Hepatocyte (in vitro differentiated cells): ENCODE data around the gene NCS1. TPM values are rescaled to one million over a fixed set of nuclear protein-coding genes. Genes with fewer than 3 reads are reported as not detected.

Source experiments
- DNase-seq: peaks from one replicate; pipeline ENCODE4 v3.0.0-alpha.2; 2016; ENCODE audit warnings: low spot score
- H2AFZ ChIP-seq: fragments of 200-600 bp; sonication (generic); 2 replicates; pipeline ENCODE4 v1.6.0; 2016; ENCODE audit warnings: antibody characterized with exemption, mild to moderate bottlenecking
- H3K27ac ChIP-seq: fragments of 200-600 bp; sonication (generic); 2 replicates; pipeline ENCODE4 v1.5.1; 2016; ENCODE audit warnings: mild to moderate bottlenecking
- H3K27me3 ChIP-seq: fragments of 200-600 bp; sonication (generic); 2 replicates; pipeline ENCODE4 v1.6.1; 2016
- H3K36me3 ChIP-seq: fragments of 200-600 bp; sonication (generic); replicated peaks from 2 replicates; pipeline ENCODE4 v1.5.1; 2016; ENCODE audit warnings: low read depth; ENCODE audit not compliant: insufficient read depth
- H3K4me1 ChIP-seq: fragments of 200-600 bp; sonication (generic); 2 replicates; pipeline ENCODE4 v1.5.1; 2016; ENCODE audit warnings: mild to moderate bottlenecking, moderate library complexity; ENCODE audit not compliant: insufficient read depth
- H3K4me2 ChIP-seq: fragments of 200-600 bp; sonication (generic); 2 replicates; pipeline ENCODE4 v1.6.0; 2016
- H3K4me3 ChIP-seq: fragments of 200-600 bp; sonication (generic); 2 replicates; pipeline ENCODE4 v1.5.1; 2016; ENCODE audit warnings: mild to moderate bottlenecking
- H3K79me2 ChIP-seq: fragments of 200-600 bp; sonication (generic); 2 replicates; pipeline ENCODE4 v1.6.0; 2017; ENCODE audit warnings: mild to moderate bottlenecking
- H3K9me2 ChIP-seq: fragments of 200-600 bp; sonication (generic); replicated peaks from 2 replicates; pipeline ENCODE4 v1.6.0; 2017; ENCODE audit warnings: mild to moderate bottlenecking; ENCODE audit not compliant: insufficient read depth
- H3K9me3 ChIP-seq: fragments of 200-600 bp; sonication (generic); 2 replicates; pipeline ENCODE4 v1.5.1; 2016; ENCODE audit warnings: low read depth, mild to moderate bottlenecking
- H4K20me1 ChIP-seq: fragments of 200-600 bp; sonication (generic); 2 replicates; pipeline ENCODE4 v1.6.0; 2016; ENCODE audit warnings: mild to moderate bottlenecking; ENCODE audit not compliant: insufficient read depth, poor library complexity, severe bottlenecking
- CTCF ChIP-seq: fragments of 200-600 bp; sonication (generic); IDR thresholded peaks from 2 replicates; pipeline ENCODE4 v1.5.1; 2016; ENCODE audit warnings: antibody characterized with exemption, mild to moderate bottlenecking; ENCODE audit not compliant: poor library complexity
- EZH2 ChIP-seq: fragments of 200-600 bp; sonication (generic); IDR thresholded peaks from 2 replicates; pipeline ENCODE4 v1.6.1; 2016; ENCODE audit warnings: antibody characterized with exemption, mild to moderate bottlenecking, borderline replicate concordance
- EZH2phosphoT487 ChIP-seq: fragments of 200-600 bp; sonication (generic); IDR thresholded peaks from one replicate; pipeline ENCODE4 v1.6.1; 2018; ENCODE audit warnings: antibody characterized with exemption, mild to moderate bottlenecking, low read depth, moderate library complexity; ENCODE audit not compliant: unreplicated experiment, severe bottlenecking
- whole genome bisulfite sequencing: methylation state at CpG from one replicate; pipeline ENCODE4 v1.1.6; 2016; ENCODE audit warnings: low lambda C conversion rate; ENCODE audit errors: missing lambda C conversion rate; 5-methylcytosine and 5-hydroxymethylcytosine counted together
- polyA plus RNA-seq: library from polyadenylated mRNA; unstranded; fragments of >200 nt; fragmentation: Nextera tagmentation; extraction: Ambion mirVana; gene quantifications from 2 replicates; pipeline ENCODE4 v1.2.1, GENCODE V29; 2016
- total RNA-seq: library from RNA; depleted of rRNA; stranded (reverse); fragments of >200 nt; gene quantifications from 2 replicates; pipeline ENCODE4 v1.2.3, GENCODE V29; 2014

The NCS1 gene
- total and polyA plus RNA-seq, 2 experiments from 2014 or later: 16.8 to 25.3 TPM

GRCh38 chr9:130191749-130192120 lies 19.5 kb downstream of the NCS1 start:
- Histone ChIP-seq H3K4me3 (no peak overlapping the region), H3K4me1 (peaks cover 26% of the 10 kb centered on the region), H3K9me2 (no peaks in the 10 kb centered on the region), H3K79me2 (peaks cover 63% of the 10 kb centered on the region), H2AFZ (no peak overlapping the region), H3K27me3 (no peaks in the 10 kb centered on the region), H3K36me3 (no peaks in the 10 kb centered on the region), H3K27ac (no peak overlapping the region), H4K20me1 (no peaks in the 10 kb centered on the region), H3K9me3 (no peaks in the 10 kb centered on the region), H3K4me2 (no peak overlapping the region)
- no peak for TF ChIP-seq EZH2
- TF ChIP-seq CTCF: no peak
- no peak for TF ChIP-seq EZH2phosphoT487
- DNase-seq: no peak
- 92% methylated on average over 12 of the region's 14 CpGs for WGBS

GRCh38 chr9:130192382-130192999 lies 20.3 kb downstream of the NCS1 start:
- Histone ChIP-seq H3K4me2 (no peak overlapping the region), H3K9me3 (no peaks in the 10 kb centered on the region), H3K36me3 (no peaks in the 10 kb centered on the region), H3K27me3 (no peaks in the 10 kb centered on the region), H3K9me2 (no peaks in the 10 kb centered on the region), H3K79me2 (peaks cover 60% of the 10 kb centered on the region), H2AFZ (no peak overlapping the region), H3K4me1 (peaks cover 21% of the 10 kb centered on the region), H3K27ac (no peak overlapping the region), H3K4me3 (no peak overlapping the region), H4K20me1 (no peaks in the 10 kb centered on the region)
- 80% methylated on average over 16 of the region's 16 CpGs for WGBS
- no peak for DNase-seq
- TF ChIP-seq CTCF (no peak), EZH2phosphoT487 (no peak), EZH2 (no peak)

GRCh38 chr9:130193103-130193502 lies 20.9 kb downstream of the NCS1 start:
- no peak overlapping the region for H3K4me3 ChIP-seq
- H3K79me2 ChIP-seq: peaks cover 56% of the 10 kb centered on the region

More at GRCh38 chr9:130193103-130193502, 20.9 kb downstream of the NCS1 start:
- TF ChIP-seq CTCF (no peak), EZH2phosphoT487 (no peak), EZH2 (no peak)
- H3K27me3 ChIP-seq: no peaks in the 10 kb centered on the region
- H3K9me2 ChIP-seq: no peaks in the 10 kb centered on the region
- H3K4me2 ChIP-seq: no peak overlapping the region
- no peak overlapping the region for H2AFZ ChIP-seq
- H3K27ac ChIP-seq: no peak overlapping the region
- peaks cover 18% of the 10 kb centered on the region for H3K4me1 ChIP-seq
- WGBS: 83% methylated on average over 7 of the region's 9 CpGs
- no peaks in the 10 kb centered on the region for H4K20me1 ChIP-seq
- no peak for DNase-seq
- no peaks in the 10 kb centered on the region for H3K9me3 ChIP-seq
- H3K36me3 ChIP-seq: no peaks in the 10 kb centered on the region
